HK-2 (cell line): Measurements from ENCODE around the gene FLOT1.

ENCODE experiments used
- DNase-seq: peaks from one replicate; pipeline ENCODE4 v3.0.0-alpha.2; 2018; ENCODE audit not compliant: unreplicated experiment

FLOT1 gene

GRCh38 chr6:30700340-30700739 lies 42.1 kb downstream of the FLOT1 start:
- no peak for DNase-seq

- DNase-seq: no peak
These were observed 46.1 kb downstream of the FLOT1 start for GRCh38 chr6:30696432-30696831.

GRCh38 chr6:30691208-30691847 lies 51.2 kb downstream of the FLOT1 start:
- DNase-seq: no peak

GRCh38 chr6:30690403-30691207 lies 51.9 kb downstream of the FLOT1 start, which contains the start of gene NRM:
TSS of gene NRM (minus strand) at chr6:30690984. CDS start at chr6:30690974, 10 bp downstream.
- peak; percentile 85 for DNase-seq

- DNase-seq: no peak
These were observed 52.5 kb downstream of the FLOT1 start for GRCh38 chr6:30689985-30690384.

GRCh38 chr6:30689022-30689865 lies 53.2 kb downstream of the FLOT1 start:
- DNase-seq: no peak

GRCh38 chr6:30688569-30688968 lies 53.9 kb downstream of the FLOT1 start:
- DNase-seq: no peak

- no peak for DNase-seq
These were observed 54.6 kb downstream of the FLOT1 start for GRCh38 chr6:30687659-30688431.

GRCh38 chr6:30686908-30687658 lies 55.4 kb downstream of the FLOT1 start:
- DNase-seq: peak; percentile 99

GRCh38 chr6:30686009-30686907 lies 56.2 kb downstream of the FLOT1 start, which contains the start of gene PPP1R18:
TSS of gene PPP1R18 (minus strand) at chr6:30686645. CDS start at chr6:30686018, 627 bp downstream.
- peak; percentile 79 for DNase-seq

GRCh38 chr6:30685157-30686008 lies 57.1 kb downstream of the FLOT1 start:
- peak; percentile 42 for DNase-seq

GRCh38 chr6:30684386-30685156 lies 57.9 kb downstream of the FLOT1 start:
- DNase-seq: peak; percentile 58

GRCh38 chr6:30683980-30684338 lies 58.5 kb downstream of the FLOT1 start:
- DNase-seq: no peak

GRCh38 chr6:30683183-30683979 lies 59.1 kb downstream of the FLOT1 start:
- no peak for DNase-seq

GRCh38 chr6:30682143-30683117 lies 60.1 kb downstream of the FLOT1 start:
- DNase-seq: peak; percentile 82

- DNase-seq: no peak
These were observed 60.7 kb downstream of the FLOT1 start for GRCh38 chr6:30681766-30682142.
